OCI-LY1 (cell line): ENCODE results near the gene CCDC192.

ENCODE experiments used
- EZH2 ChIP-seq: fragments of 200-600 bp; sonication (generic), shearing (Covaris generic); IDR thresholded peaks from 2 replicates; pipeline ENCODE4 v1.8.0; 2017; ENCODE audit warnings: borderline replicate concordance, mixed run types, mild to moderate bottlenecking, antibody characterized with exemption, low read length, moderate library complexity, mixed read lengths
- TF ChIP-seq, protein P1 (sequence below): fragments of 200-600 bp; sonication (generic), shearing (Covaris generic); IDR thresholded peaks from 2 replicates; pipeline ENCODE4 v1.5.1; 2017; ENCODE audit warnings: mild to moderate bottlenecking, antibody characterized with exemption, low read length, moderate library complexity, mixed read lengths

DNA sequence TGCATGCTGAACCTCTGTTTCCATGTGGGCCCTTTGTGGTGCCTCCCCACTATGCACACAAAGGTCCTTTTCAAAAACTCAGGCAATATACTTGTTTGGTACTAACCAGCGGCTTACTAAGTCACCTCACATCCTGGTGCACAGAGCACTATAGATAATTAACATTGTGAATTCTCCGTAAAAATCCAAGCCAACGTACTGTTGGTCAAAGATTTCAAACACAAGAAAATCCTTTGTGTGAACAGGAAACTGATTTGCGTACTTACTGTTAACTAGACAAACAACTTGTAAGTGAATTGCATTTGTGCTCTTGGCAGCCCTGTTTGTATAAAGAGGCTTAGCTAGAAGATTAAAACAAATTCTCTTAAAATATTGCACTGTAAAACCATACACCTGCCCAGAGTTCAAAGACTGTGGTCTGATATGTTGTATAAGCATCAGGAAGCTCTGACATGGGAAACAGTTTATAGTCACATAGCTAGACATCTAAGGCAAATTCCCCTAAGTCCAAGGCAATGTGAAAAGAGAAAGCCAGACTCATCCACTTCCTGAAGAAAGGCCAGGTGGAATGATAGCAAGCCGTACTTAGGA is 255.3 kb downstream of the CCDC192 start:
- TF ChIP-seq, protein P1, sequence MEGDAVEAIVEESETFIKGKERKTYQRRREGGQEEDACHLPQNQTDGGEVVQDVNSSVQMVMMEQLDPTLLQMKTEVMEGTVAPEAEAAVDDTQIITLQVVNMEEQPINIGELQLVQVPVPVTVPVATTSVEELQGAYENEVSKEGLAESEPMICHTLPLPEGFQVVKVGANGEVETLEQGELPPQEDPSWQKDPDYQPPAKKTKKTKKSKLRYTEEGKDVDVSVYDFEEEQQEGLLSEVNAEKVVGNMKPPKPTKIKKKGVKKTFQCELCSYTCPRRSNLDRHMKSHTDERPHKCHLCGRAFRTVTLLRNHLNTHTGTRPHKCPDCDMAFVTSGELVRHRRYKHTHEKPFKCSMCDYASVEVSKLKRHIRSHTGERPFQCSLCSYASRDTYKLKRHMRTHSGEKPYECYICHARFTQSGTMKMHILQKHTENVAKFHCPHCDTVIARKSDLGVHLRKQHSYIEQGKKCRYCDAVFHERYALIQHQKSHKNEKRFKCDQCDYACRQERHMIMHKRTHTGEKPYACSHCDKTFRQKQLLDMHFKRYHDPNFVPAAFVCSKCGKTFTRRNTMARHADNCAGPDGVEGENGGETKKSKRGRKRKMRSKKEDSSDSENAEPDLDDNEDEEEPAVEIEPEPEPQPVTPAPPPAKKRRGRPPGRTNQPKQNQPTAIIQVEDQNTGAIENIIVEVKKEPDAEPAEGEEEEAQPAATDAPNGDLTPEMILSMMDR = no peak
- TF ChIP-seq EZH2 = no peak
